Calu3 (cell line): ENCODE results near the gene TTLL4. TPM values are rescaled to one million over a fixed set of nuclear protein-coding genes. Genes with fewer than 3 reads are reported as not detected.

Experiments
- BruUV-seq: library from RNA; stranded (reverse); fragments of 400-500 nt; replicated peaks from 2 replicates; lab custom pipeline; 2021; lab: Mats Ljungman, UMichigan
- CTCF ChIA-PET: fragments of 300-600 bp; sonication (Branson Sonifier 250); formaldehyde crosslinking; loops from one replicate; lab custom pipeline; 2022; ENCODE audit warnings: antibody characterized with exemption; lab: Charles Lee
- DNase-seq: peaks from one replicate; pipeline ENCODE4 v3.0.0; 2022
- H3K27ac Mint-ChIP-seq: one replicate; pipeline ENCODE4 v1.8.0; 2022; ENCODE audit warnings: mixed read lengths; ENCODE audit not compliant: unreplicated experiment
- H3K27me3 Mint-ChIP-seq: one replicate; pipeline ENCODE4 v1.8.0; 2022; ENCODE audit warnings: mixed read lengths; ENCODE audit not compliant: unreplicated experiment
- H3K36me3 Mint-ChIP-seq: one replicate; pipeline ENCODE4 v1.8.0; 2022; ENCODE audit warnings: mild to moderate bottlenecking, moderate library complexity, mixed read lengths; ENCODE audit not compliant: insufficient read depth, unreplicated experiment
- H3K4me1 Mint-ChIP-seq: one replicate; pipeline ENCODE4 v1.8.0; 2022; ENCODE audit warnings: mild to moderate bottlenecking, low read depth, mixed read lengths; ENCODE audit not compliant: unreplicated experiment
- H3K4me3 Mint-ChIP-seq: one replicate; pipeline ENCODE4 v1.8.0; 2022; ENCODE audit warnings: mild to moderate bottlenecking, low read depth, moderate library complexity, mixed read lengths; ENCODE audit not compliant: unreplicated experiment
- H3K9me3 Mint-ChIP-seq: one replicate; pipeline ENCODE4 v1.8.0; 2022; ENCODE audit warnings: low read depth, mixed read lengths; ENCODE audit not compliant: unreplicated experiment
- CTCF ChIP-seq: fragments of 200-600 bp; IDR thresholded peaks from one replicate; pipeline ENCODE4 v1.8.0; 2022; ENCODE audit warnings: antibody characterized with exemption; ENCODE audit not compliant: unreplicated experiment
- intact Hi-C: fragments of 100-400 bp; cut with micrococcal nuclease; formaldehyde crosslinking; loops from one replicate; pipeline ENCODE4 v1.10.0; 2022; ENCODE audit not compliant: unreplicated experiment
- total RNA-seq: library from RNA; stranded (reverse); gene quantifications from 2 replicates; pipeline ENCODE4 v1.2.3, GENCODE V29; 2022

Gene TTLL4
- total RNA-seq, 1 experiment from 2014 or later: 75.5 TPM

DNA sequence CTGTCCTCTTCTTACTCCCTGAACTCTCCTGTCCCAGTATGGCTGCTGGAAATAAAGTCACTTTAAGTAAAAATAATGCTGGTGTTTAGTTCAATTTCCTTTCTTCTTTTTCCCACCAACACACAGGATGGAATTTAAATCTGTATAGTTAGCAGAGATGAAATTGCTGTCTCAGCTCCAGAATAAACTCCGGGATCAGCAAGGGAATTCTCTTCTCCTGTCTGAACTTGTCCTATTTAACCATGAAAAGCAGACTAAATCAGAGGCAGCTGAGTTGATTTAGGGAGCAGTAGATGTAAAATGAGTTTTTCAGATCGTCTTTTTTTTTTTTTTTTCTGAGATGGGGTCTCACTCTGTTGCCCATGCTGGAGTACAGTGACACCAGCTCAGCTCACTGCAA lies 25.9 kb downstream of the TTLL4 start:
- CTCF ChIA-PET: interaction anchor here (0.7 to 0.8 kb wide), 2 partner anchors 13 to 65 kb away, joined by 4 to 12 read pairs; partner anchors contain the start of genes RNF25 and STK36
- no peak overlapping the region for H3K27ac Mint-ChIP-seq
- BruUV-seq: no TSS peak
- peaks cover 34% of the 10 kb centered on the region for H3K4me1 Mint-ChIP-seq
- intact Hi-C loops: no loop called here
- TF ChIP-seq CTCF: no peak
- H3K9me3 Mint-ChIP-seq: no peaks in the 10 kb centered on the region
- H3K36me3 Mint-ChIP-seq: peaks cover 26% of the 10 kb centered on the region
- no peaks in the 10 kb centered on the region for H3K27me3 Mint-ChIP-seq
- DNase-seq: no peak
- no peak overlapping the region for H3K4me3 Mint-ChIP-seq

GRCh38 chr2:218743068-218743467 lies 32.4 kb downstream of the TTLL4 start:
- no TSS peak for BruUV-seq
- no peak for TF ChIP-seq CTCF

DNA sequence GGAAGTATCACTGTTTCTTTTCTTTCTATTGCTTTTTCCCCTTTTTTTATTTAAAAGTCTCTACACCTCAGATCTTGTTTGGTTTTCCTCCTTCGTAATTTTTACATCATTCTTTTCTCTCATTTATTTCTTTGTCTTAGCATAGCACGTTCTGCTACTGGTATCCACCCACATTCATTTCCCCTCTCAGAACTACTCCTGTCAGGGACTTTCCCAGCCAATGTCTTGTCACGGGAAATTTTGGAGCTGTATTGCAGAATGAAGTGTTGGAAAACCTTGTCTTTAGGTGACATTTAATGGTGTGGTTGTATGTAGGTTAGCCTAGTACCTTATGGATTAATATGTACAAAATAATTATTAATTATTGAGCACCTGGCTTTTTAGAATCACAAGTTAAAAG lies 34.0 kb downstream of the TTLL4 start:
- Mint-ChIP-seq H3K36me3 (peaks cover 42% of the 10 kb centered on the region), H3K27ac (peak overlapping the region; percentile 79), H3K4me3 (no peak overlapping the region), H3K4me1 (peaks cover 18% of the 10 kb centered on the region), H3K9me3 (no peaks in the 10 kb centered on the region), H3K27me3 (no peaks in the 10 kb centered on the region)
- TF ChIP-seq CTCF: no peak
- no peak for DNase-seq
- CTCF ChIA-PET: interaction anchor here (0.5 to 1.5 kb wide), 3 partner anchors 34 to 260 kb away, joined by 4 to 7 read pairs (median 5); partner anchors contain the start of gene TTLL4
- no TSS peak for BruUV-seq
- intact Hi-C loops: loop anchor here (2.0 kb wide), 1 partner anchor 28 kb away; no protein-coding TSS in a partner anchor

More at GRCh38 chr2:218743068-218743467, 32.4 kb downstream of the TTLL4 start:
- Mint-ChIP-seq H3K27me3 (no peaks in the 10 kb centered on the region), H3K4me1 (peaks cover 18% of the 10 kb centered on the region), H3K4me3 (no peak overlapping the region), H3K9me3 (no peaks in the 10 kb centered on the region), H3K36me3 (peaks cover 50% of the 10 kb centered on the region), H3K27ac (no peak overlapping the region)
- intact Hi-C loops: no loop called here
- CTCF ChIA-PET: no interaction called here
- no peak for DNase-seq

- Mint-ChIP-seq H3K36me3 (peaks cover 42% of the 10 kb centered on the region), H3K4me1 (peaks cover 18% of the 10 kb centered on the region), H3K27ac (peak overlapping the region; percentile 79), H3K4me3 (peak overlapping the region; percentile 6), H3K27me3 (no peaks in the 10 kb centered on the region), H3K9me3 (no peaks in the 10 kb centered on the region)
- no peak for TF ChIP-seq CTCF
- intact Hi-C loops: loop anchor here (2.0 kb wide), 1 partner anchor 28 kb away; no protein-coding TSS in a partner anchor
- BruUV-seq: no TSS peak
- CTCF ChIA-PET: interaction anchor here (0.5 to 2.0 kb wide), 4 partner anchors 13 to 260 kb away, joined by 4 to 7 read pairs (median 6); partner anchors contain the start of gene TTLL4
- DNase-seq: peak; percentile 9
Observed at GRCh38 chr2:218745160-218745558, 34.5 kb downstream of the TTLL4 start.
